OCI-LY7 (cell line): ENCODE results near the gene SLC27A5.

Source experiments
- CTCF ChIP-seq: fragments of 200-600 bp; sonication (generic); conservative IDR thresholded peaks from 2 replicates; pipeline ENCODE4 v1.5.1; 2014; ENCODE audit warnings: mild to moderate bottlenecking, antibody characterized with exemption, low read length, moderate library complexity, mixed read lengths
- EZH2phosphoT487 ChIP-seq: fragments of 200-600 bp; sonication (generic); IDR thresholded peaks from 2 replicates; pipeline ENCODE4 v1.6.1; 2018; ENCODE audit warnings: low read depth, borderline replicate concordance, mild to moderate bottlenecking, mixed run types, antibody characterized with exemption, low read length, moderate library complexity, mixed read lengths

GRCh38 chr19:58483776-58484175, 28.0 kb downstream of the SLC27A5 start:
- no peak for TF ChIP-seq CTCF
- TF ChIP-seq EZH2phosphoT487: no peak
